Activated naive CD4-positive, alpha-beta T cell treated with anti-CD3 and anti-CD28 coated beads, Interleukin-2, amount 10 ng/mL, durations not matched to agents 7 days and 5 days (primary cell): ENCODE data around the gene RHOXF2.
"Not testable (repeated sequence)": the region's sequence is repeated elsewhere in the genome, so short reads cannot be mapped to it uniquely, and the experiment has no call there.

Source experiments
- CTCF ChIA-PET: fragments of 350-600 bp; sonication (Branson Sonifier 250); formaldehyde crosslinking; loops from one replicate; lab custom pipeline; 2021; ENCODE audit warnings: antibody characterized with exemption; lab: Charles Lee
- DNase-seq: peaks from one replicate; pipeline ENCODE4 v3.0.0-alpha.2; 2020
- H3K27ac Mint-ChIP-seq: one replicate; pipeline ENCODE4 v1.8.0; 2021; ENCODE audit warnings: mild to moderate bottlenecking, moderate library complexity, mixed read lengths
- H3K27me3 Mint-ChIP-seq: one replicate; pipeline ENCODE4 v1.8.0; 2021; ENCODE audit warnings: mild to moderate bottlenecking, mixed read lengths
- H3K36me3 Mint-ChIP-seq: one replicate; pipeline ENCODE4 v1.8.0; 2021; ENCODE audit warnings: mixed read lengths
- H3K4me1 Mint-ChIP-seq: one replicate; pipeline ENCODE4 v1.8.0; 2021; ENCODE audit warnings: mixed read lengths
- H3K4me3 Mint-ChIP-seq: one replicate; pipeline ENCODE4 v1.8.0; 2021; ENCODE audit warnings: mild to moderate bottlenecking, moderate library complexity, mixed read lengths
- H3K9me3 Mint-ChIP-seq: one replicate; pipeline ENCODE4 v1.8.0; 2021; ENCODE audit warnings: mixed read lengths

Gene RHOXF2, protein sequence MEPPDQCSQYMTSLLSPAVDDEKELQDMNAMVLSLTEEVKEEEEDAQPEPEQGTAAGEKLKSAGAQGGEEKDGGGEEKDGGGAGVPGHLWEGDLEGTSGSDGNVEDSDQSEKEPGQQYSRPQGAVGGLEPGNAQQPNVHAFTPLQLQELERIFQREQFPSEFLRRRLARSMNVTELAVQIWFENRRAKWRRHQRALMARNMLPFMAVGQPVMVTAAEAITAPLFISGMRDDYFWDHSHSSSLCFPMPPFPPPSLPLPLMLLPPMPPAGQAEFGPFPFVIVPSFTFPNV

DNA sequence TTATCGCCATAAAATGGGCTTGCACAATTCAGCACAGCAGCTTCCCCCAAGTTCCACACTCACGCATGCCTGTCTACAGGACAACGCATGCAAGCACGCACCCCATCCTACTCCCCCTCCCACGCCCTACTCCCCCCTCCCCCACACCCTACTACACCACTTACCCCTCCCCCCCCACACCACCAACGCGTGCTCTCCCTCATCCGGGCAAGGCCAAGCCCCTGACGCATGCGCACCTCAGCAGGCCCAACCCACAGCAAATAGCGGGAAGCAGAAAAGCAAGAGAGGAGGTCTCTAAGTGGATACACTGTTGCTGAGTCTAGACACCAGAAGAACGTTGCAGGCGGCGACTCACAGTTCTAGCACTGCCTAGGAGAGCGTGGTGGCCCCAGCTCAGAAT, at the start of gene RHOXF2:
RHOXF2 (plus strand) TSS at position 301 of the 400 bp plus-strand sequence. CDS start 138 bp downstream, outside the sequence.
- H3K36me3 Mint-ChIP-seq, H3K4me3 Mint-ChIP-seq, H3K9me3 Mint-ChIP-seq, H3K27ac Mint-ChIP-seq, H3K27me3 Mint-ChIP-seq, CTCF ChIA-PET, H3K4me1 Mint-ChIP-seq, DNase-seq: not testable (repeated sequence)

DNA sequence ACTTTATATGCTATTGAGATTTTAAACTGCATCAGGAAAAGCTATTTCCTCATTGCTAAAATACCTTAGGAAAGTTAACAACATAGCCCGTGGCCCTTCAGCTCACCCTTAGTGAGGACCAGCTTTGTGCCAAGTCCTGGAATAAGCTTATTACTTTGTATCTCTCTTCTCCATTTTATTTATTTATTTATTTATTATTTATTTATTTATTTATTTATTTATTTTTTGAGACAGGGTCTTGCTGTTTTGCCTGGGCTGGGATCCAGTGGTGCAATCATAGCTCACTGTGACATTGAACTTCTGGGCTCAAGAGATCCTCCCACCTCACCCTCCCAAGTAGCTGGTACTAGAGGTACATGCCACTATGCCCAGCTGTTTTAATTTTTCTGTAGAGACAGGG, 49.0 kb upstream of the RHOXF2 start:
- H3K27me3 Mint-ChIP-seq = no peaks in the 10 kb centered on the region
- no peak overlapping the region for H3K27ac Mint-ChIP-seq
- no peak overlapping the region for H3K4me3 Mint-ChIP-seq
- H3K36me3 Mint-ChIP-seq = no peaks in the 10 kb centered on the region
- H3K9me3 Mint-ChIP-seq = no peaks in the 10 kb centered on the region
- CTCF ChIA-PET = interaction anchor here (0.8 kb wide), 1 partner anchor 104 kb away, joined by 4 read pairs; no protein-coding TSS in a partner anchor
- DNase-seq = no peak
- no peaks in the 10 kb centered on the region for H3K4me1 Mint-ChIP-seq

DNA sequence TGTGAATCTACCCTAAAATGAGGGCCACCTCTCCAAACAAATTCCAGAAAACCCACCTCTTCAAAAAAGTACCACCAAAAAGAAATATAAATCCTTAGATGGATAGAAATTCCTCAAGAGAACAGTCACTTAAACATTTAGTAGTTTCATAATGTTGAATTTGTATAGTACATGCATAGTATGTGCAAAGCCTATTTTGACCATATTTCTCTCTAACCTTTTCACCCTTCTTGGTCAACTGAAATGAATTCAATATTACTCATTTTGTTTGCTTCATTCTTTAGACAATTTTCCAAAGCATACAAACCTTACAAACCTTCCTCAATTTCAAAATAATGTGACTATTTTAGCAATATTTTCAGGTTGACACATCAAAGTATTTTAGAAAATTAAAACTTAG, 46.8 kb upstream of the RHOXF2 start:
- no peak overlapping the region for H3K27ac Mint-ChIP-seq
- DNase-seq = no peak
- no peaks in the 10 kb centered on the region for H3K4me1 Mint-ChIP-seq
- H3K36me3 Mint-ChIP-seq = no peaks in the 10 kb centered on the region
- H3K4me3 Mint-ChIP-seq = no peak overlapping the region
- H3K27me3 Mint-ChIP-seq = no peaks in the 10 kb centered on the region
- no peaks in the 10 kb centered on the region for H3K9me3 Mint-ChIP-seq
- CTCF ChIA-PET = no interaction called here

DNA sequence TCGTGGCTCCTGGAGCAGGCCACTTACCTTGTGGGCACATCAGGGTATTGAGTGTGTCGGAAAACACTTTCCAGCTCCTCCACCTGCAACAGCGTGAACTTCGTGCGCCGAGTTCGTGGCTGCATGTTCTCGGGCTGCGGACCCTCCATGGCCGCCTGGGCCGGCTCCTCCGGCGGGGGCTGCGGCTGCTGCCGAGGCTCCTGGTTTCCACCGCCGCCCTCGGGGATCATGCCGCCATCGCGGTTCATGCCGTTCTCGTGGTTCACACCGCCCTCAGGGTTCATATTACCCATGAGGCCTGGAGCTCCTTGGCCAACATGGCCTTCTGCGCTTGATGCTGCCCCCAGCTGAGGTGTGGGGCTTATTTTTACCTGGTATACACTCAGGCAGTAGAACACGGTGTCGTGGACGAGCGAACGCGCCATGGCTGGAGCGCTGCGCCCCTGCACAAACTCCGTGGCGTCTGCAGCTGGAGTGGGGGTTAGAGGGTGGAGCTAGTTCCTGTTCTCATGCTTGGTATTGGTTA, 42.9 kb upstream of the RHOXF2 start, which contains the start of gene RHOXF1:
RHOXF1 (minus strand) TSS at position 476 of the 526 bp plus-strand sequence; CDS start at position 425, 51 bp downstream.
- CTCF ChIA-PET = no interaction called here
- Mint-ChIP-seq H3K27me3 (no peaks in the 10 kb centered on the region), H3K4me3 (no peak within 1 kb of the TSS), H3K9me3 (no peaks in the 10 kb centered on the region), H3K27ac (no peak within 1 kb of the TSS), H3K36me3 (no peaks in the 10 kb centered on the region), H3K4me1 (no peaks in the 10 kb centered on the region)
- DNase-seq = no peak

DNA sequence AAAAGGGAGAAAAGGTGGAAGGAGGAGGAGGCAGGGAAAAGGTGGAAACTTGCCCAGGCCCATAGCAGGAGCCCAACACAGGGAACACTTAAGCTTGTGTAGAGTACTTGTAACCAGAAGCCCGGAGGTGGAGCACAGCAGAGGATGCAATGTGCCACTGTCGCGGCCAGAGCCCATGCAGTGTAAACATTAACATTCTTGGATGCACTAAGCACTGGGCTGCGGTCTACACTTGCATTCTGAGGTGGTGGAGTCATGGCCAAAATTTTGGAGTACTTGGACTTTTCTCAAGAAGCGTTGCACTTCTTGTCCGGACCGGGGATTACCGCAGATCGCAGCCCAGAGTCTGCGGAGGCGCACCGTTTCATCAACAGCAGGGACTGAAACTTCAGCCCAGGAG, 38.2 kb upstream of the RHOXF2 start:
- Mint-ChIP-seq H3K36me3 (no peaks in the 10 kb centered on the region), H3K9me3 (no peaks in the 10 kb centered on the region), H3K27ac (no peak overlapping the region), H3K4me3 (no peak overlapping the region), H3K27me3 (no peaks in the 10 kb centered on the region), H3K4me1 (peaks cover 2% of the 10 kb centered on the region)
- DNase-seq = no peak
- CTCF ChIA-PET = no interaction called here

DNA sequence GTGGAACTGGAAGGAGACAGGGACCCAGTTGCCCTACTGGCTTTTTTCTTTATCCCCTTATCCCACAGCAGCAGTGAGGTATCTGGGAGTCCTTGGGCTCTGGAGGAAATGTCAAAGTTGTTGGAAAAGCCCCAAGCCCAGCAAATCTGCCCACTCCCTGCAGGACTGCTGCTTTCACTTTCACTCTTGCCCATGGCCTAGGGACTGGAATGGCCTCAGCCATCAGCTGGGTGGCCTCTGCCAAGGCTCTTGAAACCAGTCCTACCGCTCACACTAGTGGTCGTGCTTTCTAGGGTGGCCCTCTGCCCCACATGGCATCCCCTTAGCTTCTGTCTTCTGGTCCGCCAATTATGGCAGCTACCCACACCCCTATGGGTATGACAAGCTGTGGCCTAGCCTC, 33.0 kb upstream of the RHOXF2 start:
- Mint-ChIP-seq H3K27me3 (no peaks in the 10 kb centered on the region), H3K36me3 (no peaks in the 10 kb centered on the region), H3K27ac (no peak overlapping the region), H3K4me3 (no peak overlapping the region), H3K4me1 (peaks cover 2% of the 10 kb centered on the region), H3K9me3 (no peaks in the 10 kb centered on the region)
- CTCF ChIA-PET = no interaction called here
- no peak for DNase-seq

DNA sequence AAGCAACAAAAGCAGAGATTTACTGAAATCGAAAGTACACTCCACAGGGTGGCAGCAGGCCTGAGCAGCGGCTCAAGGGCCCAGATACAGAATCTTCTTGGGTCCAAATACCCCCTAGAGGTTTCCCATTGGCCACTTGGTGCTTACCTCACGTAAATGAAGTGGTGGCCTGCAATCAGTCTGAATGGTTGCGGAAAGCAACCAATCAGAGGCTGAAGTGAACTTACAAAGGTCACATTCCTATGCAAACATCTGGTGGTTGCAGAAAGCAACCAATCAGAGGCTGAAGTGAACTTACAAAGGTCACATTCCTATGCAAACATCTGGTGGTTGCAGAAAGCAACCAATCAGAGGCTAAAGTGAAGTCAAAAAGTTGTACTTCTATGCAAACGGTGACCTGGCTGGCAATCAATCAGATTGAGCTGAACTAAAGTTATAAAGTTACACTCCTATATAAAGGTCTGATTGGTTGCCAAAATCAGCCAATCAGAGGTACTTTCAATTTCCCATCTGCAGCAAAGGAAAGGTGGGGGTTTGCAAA, 30.0 kb upstream of the RHOXF2 start:
- H3K9me3 Mint-ChIP-seq, DNase-seq, H3K4me1 Mint-ChIP-seq, H3K27ac Mint-ChIP-seq, H3K27me3 Mint-ChIP-seq, H3K4me3 Mint-ChIP-seq, H3K36me3 Mint-ChIP-seq: not testable (repeated sequence)
- CTCF ChIA-PET = interaction anchor here (1.6 kb wide), 1 partner anchor 9 kb away, joined by 4 read pairs; no protein-coding TSS in a partner anchor

DNA sequence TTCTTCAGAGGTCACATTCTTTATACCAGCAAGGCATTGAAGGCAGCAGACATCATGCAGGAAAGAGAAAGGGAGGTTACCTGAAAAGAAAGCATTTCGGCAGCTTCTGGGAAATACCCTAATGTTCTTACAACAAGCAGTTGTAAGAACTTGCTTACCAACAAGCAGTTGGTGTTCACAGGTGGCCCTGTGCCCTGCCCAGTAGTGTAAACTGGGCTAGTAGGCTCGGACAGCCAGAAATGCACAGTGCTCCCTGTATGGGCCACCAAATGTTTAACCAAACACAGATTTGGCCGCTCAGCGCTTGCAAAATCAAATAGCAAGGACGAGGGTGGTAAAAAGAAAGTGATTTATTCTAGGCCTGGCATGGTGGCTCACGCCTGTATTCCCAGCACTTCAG, 22.3 kb upstream of the RHOXF2 start:
- H3K4me3 Mint-ChIP-seq = no peak overlapping the region
- no peaks in the 10 kb centered on the region for H3K36me3 Mint-ChIP-seq
- CTCF ChIA-PET = interaction anchor here (1.6 kb wide), 1 partner anchor 9 kb away, joined by 4 read pairs; no protein-coding TSS in a partner anchor
- DNase-seq = no peak
- H3K27ac Mint-ChIP-seq = no peak overlapping the region
- H3K27me3 Mint-ChIP-seq = peaks cover 5% of the 10 kb centered on the region
- H3K4me1 Mint-ChIP-seq = no peaks in the 10 kb centered on the region
- no peaks in the 10 kb centered on the region for H3K9me3 Mint-ChIP-seq

DNA sequence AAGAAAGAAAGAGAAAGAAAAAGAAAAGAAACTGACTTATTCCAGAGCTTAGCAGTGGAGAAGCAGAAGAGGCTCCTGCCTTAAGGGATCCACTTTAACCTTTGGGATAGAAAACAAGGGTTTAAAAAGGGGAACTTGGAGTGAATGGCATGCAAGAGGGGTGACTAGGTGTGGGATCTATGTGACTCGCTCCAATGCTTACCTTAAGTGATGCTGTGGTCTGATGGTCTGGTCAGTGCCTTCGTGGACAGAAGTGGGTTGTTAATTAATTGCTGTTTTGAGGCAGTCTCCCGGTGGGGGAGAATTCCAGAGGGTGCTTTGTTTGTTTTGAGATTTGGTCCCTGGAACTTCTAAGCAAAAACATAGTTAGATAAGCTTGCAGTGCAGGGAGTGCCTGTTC, 21.6 kb upstream of the RHOXF2 start:
- no peak for DNase-seq
- CTCF ChIA-PET = interaction anchor here (1.6 kb wide), 1 partner anchor 10 kb away, joined by 4 read pairs; no protein-coding TSS in a partner anchor
- Mint-ChIP-seq H3K4me3 (no peak overlapping the region), H3K27me3 (peaks cover 5% of the 10 kb centered on the region), H3K4me1 (no peaks in the 10 kb centered on the region), H3K9me3 (no peaks in the 10 kb centered on the region), H3K27ac (no peak overlapping the region), H3K36me3 (no peaks in the 10 kb centered on the region)

DNA sequence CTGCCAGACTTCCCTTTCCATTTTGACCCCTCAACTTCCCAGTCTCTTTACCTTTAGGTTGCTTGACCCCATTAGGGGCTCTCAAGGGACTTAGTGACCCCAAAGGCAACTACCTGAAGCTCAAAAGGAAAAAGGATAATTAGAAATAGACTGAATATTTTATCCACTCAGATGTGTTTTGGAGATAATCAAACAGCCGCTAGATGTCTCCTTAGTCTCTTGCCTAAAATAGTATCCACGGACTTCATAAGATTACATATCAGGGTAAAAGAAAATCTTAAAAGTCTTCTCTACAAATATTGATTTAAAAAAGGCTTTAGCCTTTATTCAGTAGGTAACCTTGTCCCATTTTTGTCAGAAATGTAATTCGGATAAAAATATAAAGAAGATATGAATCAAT, 21.0 kb upstream of the RHOXF2 start:
- no peak overlapping the region for H3K4me3 Mint-ChIP-seq
- H3K27me3 Mint-ChIP-seq = peaks cover 5% of the 10 kb centered on the region
- DNase-seq = no peak
- no peak overlapping the region for H3K27ac Mint-ChIP-seq
- H3K36me3 Mint-ChIP-seq = no peaks in the 10 kb centered on the region
- CTCF ChIA-PET = interaction anchor here (1.6 kb wide), 1 partner anchor 10 kb away, joined by 4 read pairs; no protein-coding TSS in a partner anchor
- H3K9me3 Mint-ChIP-seq = no peaks in the 10 kb centered on the region
- H3K4me1 Mint-ChIP-seq = no peaks in the 10 kb centered on the region

DNA sequence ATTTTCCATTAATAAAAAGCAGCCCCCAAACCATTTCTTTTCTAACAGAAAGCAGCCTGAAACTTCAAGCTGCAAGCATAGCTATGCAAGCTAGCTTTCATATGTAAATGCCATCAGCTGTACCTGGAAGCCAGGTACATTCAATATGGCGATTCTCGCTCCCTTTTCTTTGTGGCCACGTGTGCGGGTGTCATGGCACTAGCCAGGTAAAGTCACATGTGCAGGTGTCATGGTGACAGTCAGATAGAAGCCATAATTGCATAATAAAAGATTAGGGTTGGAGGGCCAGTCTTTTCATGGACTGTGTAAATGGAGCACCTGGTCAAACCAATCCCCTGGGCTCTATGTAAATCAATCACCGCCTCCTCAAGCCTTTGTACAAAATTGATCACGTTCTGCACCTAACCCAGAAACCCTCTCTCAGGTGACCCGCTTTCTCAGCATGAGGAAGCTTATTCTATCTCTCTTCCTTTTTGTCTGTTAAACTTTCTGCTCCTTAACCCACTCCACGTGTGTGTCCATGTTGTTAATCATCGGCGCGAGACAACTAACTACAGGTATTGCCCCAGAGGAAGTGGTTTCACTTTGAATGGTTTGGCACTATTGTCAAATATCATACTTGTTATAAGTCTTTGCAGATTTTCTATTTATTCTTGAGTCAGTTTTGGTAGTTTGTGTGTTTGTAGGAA, 18.0 kb upstream of the RHOXF2 start:
- Mint-ChIP-seq H3K4me3 (no peak overlapping the region), H3K27me3 (peaks cover 5% of the 10 kb centered on the region), H3K9me3 (no peaks in the 10 kb centered on the region), H3K4me1 (peaks cover 10% of the 10 kb centered on the region), H3K27ac (no peak overlapping the region), H3K36me3 (no peaks in the 10 kb centered on the region)
- CTCF ChIA-PET = no interaction called here
- DNase-seq = no peak

DNA sequence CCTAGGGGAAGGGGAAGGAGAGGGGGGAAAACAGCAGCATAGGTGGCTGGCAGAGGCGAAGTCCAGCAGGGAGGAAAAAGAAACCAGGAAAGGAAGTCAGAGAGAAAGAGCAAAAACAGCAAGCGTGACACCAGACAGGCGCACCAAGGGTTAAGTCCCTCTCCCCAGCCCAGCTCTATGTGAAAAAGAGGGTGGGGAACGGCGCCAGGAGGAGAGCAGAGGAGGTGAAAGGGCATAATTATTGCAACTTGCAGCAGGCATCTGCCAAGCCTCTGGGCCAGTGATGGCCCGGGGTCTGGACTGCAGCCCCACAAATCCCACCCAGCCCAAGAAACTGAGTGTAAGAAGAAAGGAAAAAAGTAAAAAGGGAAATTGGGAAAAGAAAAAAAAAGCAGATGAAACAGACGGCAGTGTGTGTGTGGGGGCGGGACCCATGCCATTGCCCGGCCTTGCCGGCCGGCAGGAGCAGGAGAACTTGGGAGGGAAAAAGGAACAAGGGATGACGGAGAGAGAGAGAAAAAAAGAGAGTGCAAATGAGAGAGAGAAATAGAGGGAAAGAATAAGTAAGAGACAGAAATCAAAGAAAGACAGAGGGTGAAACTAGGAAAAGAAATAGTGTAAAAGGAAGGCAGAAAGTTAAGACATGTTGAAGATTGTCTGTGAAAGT, 14.1 kb upstream of the RHOXF2 start:
- no peak for DNase-seq
- Mint-ChIP-seq H3K4me3 (no peak overlapping the region), H3K27me3 (no peaks in the 10 kb centered on the region), H3K36me3 (no peaks in the 10 kb centered on the region), H3K27ac (no peak overlapping the region), H3K4me1 (peaks cover 23% of the 10 kb centered on the region), H3K9me3 (peaks cover 3% of the 10 kb centered on the region)
- CTCF ChIA-PET = no interaction called here

DNA sequence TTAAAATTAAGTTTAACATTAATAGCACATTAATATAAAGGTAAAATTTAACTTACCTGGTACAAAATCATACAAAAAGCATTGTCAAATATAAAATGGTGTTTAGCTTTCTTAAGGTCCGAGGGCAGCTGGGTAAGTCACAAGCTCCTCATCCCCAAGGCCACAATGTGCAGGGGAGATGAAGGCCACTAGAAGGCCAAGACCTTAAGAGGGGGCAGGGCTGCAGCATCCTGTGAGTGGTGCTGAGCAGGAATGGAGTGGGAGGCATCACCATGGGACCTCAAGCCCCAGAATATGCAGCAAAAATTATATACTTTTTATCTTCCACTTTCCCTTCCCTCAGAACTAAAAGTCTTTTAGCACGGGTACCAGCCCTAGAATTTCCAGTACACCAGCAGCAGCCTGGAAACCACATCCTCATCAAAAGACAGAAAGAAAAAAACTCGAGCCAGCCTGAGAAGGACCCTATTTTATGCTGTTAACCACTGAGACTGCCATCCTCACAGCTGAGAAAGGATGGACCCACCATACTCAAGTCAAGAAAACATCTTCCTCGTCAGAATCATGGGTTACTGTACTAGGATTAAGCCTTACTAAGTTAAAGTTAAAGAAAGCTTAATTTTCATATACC, 13.0 kb upstream of the RHOXF2 start:
- CTCF ChIA-PET = interaction anchor here (0.6 kb wide), 1 partner anchor 125 kb away, joined by 3 read pairs; no protein-coding TSS in a partner anchor
- no peak overlapping the region for H3K4me3 Mint-ChIP-seq
- H3K9me3 Mint-ChIP-seq = peaks cover 3% of the 10 kb centered on the region
- H3K27me3 Mint-ChIP-seq = no peaks in the 10 kb centered on the region
- no peak for DNase-seq
- H3K4me1 Mint-ChIP-seq = peaks cover 23% of the 10 kb centered on the region
- H3K27ac Mint-ChIP-seq = no peak overlapping the region
- no peaks in the 10 kb centered on the region for H3K36me3 Mint-ChIP-seq

DNA sequence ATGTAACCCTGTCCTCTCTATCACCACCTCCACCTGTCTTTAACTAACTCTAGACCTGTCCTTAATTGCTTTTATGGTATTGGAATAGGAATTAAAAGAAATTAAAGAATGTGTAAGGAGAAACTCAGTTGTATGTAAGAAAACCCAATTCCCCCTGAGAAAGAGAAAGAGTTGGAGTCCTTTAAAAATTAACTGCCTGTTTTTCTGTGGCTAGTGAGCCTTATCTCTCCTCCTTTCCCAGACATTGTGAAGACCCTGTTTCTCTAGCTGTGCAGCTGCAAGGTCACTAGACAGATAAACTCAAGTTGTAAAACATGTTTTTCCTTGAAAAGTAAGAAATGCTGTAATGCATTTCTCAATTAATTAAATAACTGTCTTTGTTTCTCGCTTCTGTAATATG, 12.1 kb upstream of the RHOXF2 start:
- H3K27me3 Mint-ChIP-seq, H3K27ac Mint-ChIP-seq, DNase-seq, CTCF ChIA-PET, H3K4me3 Mint-ChIP-seq, H3K9me3 Mint-ChIP-seq, H3K36me3 Mint-ChIP-seq: not testable (repeated sequence)
- peaks cover 23% of the 10 kb centered on the region for H3K4me1 Mint-ChIP-seq
